ENCODE results near the gene CBX5.
"Not testable (repeated sequence)": the region's sequence is repeated elsewhere in the genome, so short reads cannot be mapped to it uniquely, and the experiment has no call there.

The CBX5 gene

DNA sequence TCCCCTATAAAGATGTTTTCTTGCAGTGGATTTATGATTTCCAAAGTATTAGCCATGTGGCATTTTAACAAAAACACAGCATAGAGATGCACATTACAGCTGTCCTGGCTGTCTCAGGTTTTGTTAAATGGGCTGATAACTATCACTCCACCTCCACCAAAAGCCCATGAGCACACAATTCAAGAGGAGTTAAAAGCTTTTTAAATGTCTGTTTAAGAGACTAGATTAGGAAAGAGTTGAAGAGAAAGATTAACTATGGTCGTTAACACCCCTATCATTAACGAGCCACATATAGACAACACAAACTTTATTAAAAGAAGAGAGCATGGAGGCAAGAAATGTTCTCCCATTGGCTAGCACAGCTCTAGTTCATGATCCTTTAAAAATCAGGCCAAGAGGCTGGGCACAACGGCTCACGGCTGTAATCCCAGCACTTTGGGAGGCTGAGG lies 14.5 kb downstream of the CBX5 start:
- DNase-seq (ENCODE audit: low read depth in 2 of 2) = no peak

DNA sequence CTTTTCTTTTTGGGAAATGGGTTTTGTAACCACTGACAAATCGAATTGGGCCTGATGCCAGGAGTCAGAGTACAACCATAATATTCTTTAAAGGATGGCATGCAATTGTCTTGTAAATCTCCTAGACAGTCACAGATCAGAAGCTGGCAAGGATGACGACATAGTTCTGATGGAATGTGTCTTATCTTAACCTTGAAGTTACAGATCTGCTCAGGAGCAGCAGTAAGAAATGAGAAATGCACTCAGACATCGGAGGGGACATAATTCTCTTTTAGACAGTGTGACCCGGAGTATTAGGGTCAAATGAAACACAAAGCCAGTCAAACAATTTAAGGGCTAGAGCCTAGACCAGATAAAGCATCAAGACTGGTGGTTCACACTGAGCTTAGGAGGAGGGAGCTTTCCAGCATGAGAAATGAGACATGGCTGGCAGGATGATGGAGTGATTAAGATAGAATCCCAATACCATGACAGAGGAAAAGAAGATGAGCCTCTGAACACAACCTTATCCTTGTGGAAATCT lies 17.5 kb downstream of the CBX5 start:
- no peak for DNase-seq (ENCODE audit: low read depth in 2 of 2)

DNA sequence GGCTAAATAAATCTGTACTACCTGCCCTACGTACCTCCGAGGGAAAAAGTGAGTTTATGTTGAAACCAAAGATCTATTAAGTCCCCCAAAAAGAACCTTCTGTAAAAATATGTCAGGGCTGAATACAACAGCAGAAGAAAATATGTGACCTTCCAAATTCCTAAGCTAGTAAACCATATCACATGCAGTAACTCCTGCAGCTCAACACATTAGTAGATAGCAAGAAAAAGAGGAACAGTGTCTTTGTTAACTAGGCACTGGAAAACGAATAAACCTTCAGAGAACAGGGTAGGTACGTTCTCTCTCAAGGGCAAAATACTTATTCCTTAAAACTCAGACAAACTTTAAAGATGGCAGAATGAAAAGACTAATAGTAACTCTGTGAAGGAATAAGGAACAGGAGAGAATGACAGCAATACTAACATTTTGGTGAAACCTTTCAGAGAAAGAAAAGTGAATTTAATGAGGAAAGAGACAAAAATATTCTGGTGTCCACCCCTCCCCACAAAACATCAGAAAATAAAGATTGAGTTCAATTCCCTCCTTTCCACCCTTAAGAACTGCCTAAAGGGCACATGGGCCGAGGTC lies 18.0 kb downstream of the CBX5 start:
- no peak for DNase-seq (ENCODE audit: low read depth in 2 of 2)

DNA sequence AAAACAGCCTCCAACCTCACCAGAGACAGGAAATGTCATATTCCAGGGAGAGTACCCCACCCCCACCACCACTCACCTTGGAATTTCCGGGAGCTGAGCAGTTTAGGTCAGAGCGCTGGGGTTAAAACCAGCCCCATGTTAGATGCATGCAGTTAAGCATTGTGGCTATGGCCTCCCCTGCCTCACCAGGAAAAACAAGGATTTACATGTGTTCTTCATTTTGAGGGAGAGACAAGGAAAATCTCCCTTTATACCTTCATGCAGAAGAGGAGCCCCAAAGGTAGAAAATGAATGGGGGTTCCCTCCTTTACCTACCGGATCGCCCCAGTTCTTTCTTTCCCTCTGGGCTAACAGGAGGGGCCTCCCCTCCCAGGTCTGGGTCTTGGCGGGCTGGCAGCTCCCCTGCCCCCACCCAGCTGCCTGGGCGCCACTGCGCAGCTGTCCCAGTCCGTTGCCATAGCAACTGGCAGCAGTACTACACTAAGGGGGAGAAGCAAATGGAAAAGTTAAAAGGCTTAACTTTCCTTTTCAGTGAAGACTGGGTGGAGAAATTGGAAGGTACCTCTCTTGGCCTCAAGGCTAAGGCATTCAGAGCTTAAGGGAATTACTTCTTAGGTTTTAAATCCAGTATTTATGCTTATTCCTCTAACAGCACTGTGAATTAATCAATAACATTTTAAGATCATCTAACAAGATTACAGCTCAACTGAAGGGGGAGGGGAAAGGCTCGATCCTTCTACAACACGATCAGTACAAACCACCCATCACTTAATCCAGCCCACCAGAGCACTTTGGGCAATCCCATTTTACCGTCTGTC lies 20.5 kb downstream of the CBX5 start:
- peak; percentile 30 to 55 for DNase-seq (ENCODE audit: low read depth in 2 of 2)

DNA sequence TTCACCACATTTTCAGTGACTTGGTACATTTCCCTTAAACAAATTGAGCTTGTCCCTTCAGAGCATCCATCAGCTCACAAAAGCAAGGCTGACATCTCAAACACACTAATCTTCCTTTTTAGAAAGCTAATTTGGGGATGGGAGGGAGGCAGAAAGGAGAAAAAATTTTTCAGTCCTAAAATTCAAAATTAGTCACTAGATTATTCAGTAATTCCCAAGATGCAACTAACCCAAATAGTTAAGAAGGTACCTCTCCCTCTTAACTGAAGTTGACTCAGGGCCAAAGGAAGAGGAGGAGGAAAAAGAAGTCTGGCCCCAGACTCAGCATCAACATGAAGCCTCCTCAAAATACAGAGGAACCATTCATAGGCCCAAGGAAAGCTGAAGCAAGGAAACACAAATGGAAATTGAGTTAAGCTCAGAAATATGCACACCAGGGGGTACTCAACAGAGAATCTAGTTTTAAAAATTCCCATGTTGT lies 21.7 kb downstream of the CBX5 start:
- DNase-seq (ENCODE audit: low read depth in 2 of 2) = no peak

DNA sequence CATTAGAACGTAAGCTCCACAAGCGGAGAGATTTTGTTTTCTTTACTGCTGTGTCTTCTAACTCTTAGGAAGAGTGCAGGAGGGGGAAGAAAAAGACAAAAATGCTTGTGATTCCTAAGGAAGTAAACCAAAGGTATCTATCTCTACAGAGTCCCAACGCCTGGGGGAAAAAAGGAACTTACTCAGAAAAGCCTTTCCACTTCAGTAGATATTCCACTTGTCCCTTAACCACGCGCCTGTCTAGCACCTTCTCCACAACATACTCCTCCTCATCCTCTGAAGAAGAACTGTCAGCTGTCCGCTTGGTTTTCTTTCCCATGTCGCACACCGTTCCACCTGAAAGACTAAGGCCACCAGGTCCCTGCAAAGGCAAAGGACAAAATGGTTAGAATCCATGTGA lies 22.6 kb downstream of the CBX5 start:
- DNase-seq (ENCODE audit: low read depth in 2 of 2) = no peak

DNA sequence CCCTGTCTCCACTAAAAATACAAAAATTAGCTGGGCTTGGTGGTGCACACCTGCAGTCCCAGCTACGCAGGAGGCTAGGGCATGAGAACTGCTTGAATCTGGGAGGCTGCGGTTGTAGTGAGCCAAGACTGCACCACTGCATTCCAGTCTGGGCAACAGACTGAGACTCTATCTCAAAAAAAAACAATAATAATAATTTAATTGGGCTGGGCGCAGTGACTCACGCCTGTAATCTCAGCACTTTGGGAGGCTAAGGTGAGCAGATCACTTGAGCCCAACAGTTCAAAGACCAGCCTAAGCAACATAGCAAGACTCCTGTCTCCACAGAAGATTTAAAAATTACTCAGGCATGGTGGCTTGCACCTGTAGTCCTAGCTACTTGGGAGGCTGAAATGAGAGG lies 26.7 kb downstream of the CBX5 start:
- no peak for DNase-seq (ENCODE audit: low read depth in 2 of 2)

DNA sequence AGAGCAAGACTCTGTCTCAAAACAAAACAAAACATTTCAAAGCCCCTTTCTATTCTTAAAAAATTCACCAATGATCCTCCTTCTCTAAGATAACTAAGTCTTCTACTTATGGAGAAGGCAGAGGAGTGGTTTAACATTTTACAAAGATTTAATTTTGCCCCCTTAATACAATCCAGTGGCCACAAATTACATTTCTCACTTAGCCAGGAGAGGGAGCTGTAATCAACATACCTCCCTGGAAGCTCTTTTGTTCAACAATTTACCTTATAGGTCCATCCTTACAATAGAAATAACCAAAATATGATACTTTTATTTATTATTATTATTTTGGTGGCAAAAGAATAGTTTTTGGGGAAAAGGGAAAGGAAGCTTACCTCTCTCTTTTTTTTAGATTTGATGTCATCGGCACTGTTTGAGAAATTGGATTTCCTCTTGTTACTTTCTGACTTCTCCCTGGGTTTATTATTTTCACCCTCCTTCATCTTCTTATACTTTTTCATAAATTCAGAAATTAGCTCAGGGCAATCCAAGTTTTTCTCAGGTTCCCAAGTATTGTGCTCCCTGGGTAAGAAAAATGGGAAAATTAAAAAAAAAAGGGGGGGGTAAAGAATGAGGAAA lies 28.1 kb downstream of the CBX5 start:
- DNase-seq (ENCODE audit: low read depth in 2 of 2) = no peak

DNA sequence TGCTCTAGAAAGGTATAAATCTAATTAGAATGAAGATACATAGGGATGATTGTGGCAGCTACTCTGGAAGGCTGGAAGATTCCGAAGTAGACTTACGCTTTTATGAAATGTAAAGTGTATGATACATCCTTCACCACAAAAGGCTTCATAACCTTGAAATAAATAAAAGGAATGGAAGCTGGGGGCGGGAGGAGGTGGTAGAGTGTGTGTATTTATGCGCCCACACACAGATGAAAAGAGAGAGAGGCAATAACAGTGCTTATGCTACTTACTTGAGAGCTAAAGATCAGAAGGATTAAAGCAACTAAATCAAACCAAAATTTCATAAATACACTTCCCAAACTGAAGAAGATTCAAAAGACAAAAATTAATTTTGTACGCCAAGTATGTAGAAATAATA lies 30.4 kb downstream of the CBX5 start:
- DNase-seq (ENCODE audit: low read depth in 2 of 2) = no peak

DNA sequence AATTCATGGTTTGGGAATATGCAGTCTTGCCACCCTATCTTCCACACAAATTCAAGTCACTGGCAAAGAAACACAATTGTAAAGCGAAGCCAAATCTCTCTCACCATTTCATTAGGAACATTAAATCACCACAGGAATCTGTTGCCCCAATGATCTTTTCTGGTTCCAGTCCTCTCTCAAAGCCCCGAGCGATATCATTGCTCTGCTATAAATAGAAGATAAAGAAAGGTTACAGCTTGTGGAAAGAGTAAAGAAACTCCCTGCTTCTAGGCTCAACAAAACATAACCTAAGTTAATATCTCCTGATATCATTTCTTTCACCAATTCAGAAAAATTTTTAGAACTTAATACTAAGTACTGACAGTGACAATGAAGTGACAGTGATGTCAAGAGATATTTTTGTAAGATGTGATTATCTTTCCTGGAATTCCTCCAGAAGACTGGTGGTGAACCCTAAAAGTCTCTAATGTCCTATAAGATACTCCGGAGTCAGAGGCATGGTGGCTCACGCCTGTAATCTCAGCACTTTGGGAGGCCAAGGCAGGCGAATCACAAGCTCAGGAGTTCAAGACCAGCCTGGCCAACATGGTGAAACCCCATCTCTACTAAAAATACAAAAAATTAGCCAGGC lies 33.8 kb downstream of the CBX5 start:
- DNase-seq (ENCODE audit: low read depth in 2 of 2) = no peak

DNA sequence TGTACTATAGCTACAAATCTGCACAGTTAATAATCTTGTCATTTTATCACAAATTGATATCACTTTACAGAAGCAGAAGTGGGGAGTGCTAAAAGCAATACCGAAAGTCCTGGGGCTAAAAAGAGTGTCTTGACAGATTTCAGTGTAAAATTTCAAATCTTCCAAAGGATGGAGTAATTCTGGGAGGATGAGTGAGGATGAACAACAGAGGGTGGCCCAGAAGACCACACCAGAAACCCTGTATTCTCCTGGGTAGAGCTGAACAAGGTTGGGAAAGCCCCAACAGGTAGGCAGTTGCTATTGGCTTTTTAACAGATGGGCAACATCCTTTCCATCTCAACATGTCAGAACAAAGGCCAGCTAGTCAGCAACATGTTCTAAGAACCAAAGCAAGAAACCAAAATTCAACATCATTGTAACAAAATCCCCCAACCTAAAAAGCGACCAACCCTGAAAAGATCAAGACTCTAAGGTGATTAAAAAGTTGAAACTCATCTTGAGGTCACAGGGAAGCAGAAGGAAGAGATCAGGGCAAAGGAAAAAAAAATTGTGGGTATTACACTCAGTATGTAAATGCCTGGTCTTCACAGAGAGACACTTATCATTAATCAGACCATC lies 38.8 kb downstream of the CBX5 start:
- no peak for DNase-seq (ENCODE audit: low read depth in 2 of 2)

DNA sequence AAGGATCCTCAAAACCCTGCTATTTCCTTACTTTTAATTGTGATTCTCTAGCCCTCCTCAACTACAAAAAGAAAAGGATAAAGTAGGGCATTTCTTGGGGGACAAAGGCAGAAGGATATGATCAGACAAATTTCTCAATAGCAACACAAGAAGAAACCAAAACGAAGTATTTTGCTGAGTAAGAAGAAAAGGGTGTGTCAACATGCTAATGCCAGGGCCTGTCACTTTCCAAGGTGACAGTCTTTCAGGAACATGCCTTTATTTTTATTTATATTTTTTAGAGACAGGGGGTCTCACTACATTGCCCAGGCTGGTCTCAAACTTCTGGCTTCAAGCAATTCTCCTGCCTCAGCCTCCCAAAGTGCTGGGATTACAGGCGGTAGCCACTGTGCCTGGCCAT lies 39.8 kb downstream of the CBX5 start:
- DNase-seq (ENCODE audit: low read depth in 2 of 2) = no peak

DNA sequence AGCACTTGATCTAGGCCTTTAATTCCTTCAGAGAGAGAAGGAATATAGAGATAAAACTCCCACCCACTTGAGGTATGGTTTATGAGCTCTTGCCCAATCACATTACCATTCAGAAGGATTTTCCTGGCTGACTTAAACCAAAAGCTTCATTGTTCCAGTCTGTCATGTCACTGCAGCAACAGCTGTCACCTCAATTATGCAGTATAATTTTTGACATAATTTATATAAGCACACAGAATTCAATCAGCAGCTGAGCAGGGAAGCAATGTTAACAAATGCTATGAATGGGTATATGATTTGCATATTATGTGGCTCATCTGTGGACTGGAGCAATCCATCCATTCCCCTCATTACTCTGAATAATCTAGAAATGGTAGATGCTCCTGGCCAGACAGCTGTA lies 40.3 kb downstream of the CBX5 start:
- DNase-seq (ENCODE audit: low read depth in 2 of 2) = no peak

DNA sequence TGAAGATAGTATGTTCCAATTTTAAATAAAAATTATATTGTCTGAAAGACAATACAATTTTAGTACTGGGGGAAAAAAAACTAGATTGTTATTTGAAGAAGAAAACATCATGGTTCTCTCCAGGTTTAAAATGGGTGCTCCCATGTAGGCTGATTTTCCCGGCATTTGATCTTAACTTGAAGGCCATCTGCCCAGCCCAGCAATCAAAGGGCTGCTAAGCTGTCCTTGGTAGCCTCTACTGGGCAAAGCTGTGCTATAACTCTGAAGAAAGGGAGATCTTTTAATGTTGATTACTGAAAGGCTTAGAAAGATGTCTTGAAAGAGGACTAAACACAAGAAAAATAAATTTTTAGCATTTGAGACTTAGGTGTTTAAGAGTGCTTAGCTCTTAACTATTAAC lies 41.4 kb downstream of the CBX5 start:
- no peak for DNase-seq (ENCODE audit: low read depth in 2 of 2)

DNA sequence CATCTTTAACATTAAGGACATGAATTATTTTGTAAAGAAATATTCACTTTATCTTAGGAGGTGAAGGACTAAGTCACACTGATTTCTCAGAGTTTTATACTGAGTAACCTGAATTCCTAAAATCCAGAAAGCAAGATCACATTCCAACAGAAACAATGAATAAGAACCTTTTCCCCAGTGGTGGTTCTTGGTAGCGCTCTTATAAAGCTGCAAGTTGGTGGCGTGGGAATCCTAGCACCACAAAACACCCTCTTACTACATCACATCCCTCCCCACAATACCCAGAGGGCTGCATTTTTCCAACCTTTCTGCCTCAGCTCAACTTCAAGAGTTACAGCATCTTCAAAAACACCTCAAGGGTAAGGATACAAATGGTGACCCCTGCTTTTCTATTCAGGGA lies 47.1 kb downstream of the CBX5 start:
- DNase-seq (ENCODE audit: low read depth in 2 of 2) = no peak

DNA sequence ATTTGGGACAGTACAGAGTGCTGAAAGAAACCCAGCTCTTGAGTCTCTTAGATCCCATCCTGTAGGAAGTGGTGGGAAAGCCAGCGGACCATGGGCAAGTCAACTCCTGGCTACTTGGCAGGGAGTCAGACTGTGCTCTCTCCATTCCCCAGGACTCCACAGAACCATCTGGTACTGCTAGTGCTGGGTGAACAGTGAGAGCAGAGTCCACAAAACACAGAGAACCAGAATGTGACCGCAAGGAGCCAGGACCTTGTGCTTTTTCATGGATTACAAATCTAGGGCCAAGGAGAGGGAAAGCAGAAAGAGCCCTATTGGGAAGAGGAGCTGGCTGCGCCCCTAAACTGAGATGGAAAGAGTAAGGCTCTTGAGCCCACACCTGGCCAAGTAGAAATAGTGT lies 48.7 kb downstream of the CBX5 start:
- not testable (repeated sequence) for DNase-seq (ENCODE audit: low read depth in 2 of 2)

DNA sequence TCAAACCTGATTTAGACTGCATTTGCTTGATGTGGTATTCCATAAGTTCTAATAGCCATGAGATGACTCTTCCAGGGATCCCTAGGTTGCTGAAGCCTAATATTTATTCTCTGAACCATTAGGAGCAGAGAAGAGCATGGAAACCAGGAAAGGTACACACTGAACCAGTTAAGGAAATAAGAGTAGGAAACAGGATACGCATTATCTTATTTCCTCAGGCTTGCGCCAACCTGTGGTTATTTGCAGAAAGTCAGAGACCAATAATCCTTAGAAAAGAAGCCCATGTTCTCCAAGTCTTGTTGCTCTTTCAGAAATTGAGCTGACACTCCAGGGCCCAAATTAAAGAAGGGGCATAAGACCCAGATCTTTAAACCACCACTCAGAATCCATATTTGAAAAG lies 49.4 kb downstream of the CBX5 start:
- DNase-seq (ENCODE audit: low read depth in 2 of 2) = no peak

DNA sequence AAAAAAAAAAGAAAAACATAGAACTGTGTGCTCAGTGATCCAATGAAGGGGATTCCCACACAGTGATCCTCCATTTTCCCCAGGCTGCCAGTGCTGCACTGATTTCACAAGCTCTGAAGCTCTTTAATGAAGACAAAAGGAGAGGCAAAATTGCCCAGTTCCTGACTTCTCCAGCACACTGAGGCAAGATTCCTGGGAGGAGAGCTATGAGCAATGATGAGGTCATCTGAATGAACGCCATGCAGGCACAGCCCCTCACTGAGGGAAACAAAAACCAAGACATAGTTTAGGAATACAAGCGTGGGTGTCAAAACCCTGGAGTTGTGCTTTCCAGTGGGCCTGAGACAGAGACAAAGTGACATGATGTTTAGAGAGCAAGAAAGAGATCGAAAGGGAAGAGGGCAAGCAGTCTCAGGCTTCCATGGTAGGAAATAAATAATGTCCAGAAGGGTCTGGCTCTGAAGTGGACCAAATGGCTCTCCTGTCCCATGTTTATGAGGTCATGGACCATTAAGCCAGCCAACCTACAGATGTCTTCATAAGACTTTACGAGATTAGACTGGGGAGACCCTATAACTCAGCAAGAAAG lies 50.2 kb downstream of the CBX5 start:
- no peak for DNase-seq (ENCODE audit: low read depth in 2 of 2)

DNA sequence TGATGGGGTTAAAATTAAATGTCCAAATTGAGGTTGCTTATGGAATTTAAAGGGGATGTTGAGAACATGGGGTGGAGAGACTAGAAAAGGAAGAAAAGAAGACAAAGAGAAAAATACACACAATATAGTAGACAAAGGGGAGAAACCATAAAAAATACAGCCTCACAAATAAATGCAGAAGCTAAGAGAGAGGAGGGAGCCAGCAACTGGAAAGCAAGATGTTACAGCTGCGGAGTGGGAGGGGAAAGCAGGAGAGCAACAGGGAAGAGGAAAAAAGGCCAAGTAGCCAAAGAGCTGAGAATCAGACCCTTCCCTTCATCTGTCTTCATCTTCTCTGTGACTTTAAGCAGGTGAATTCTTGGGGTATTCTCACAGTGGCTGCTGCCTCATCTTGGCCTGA lies 51.5 kb downstream of the CBX5 start:
- DNase-seq (ENCODE audit: low read depth in 2 of 2) = no peak

DNA sequence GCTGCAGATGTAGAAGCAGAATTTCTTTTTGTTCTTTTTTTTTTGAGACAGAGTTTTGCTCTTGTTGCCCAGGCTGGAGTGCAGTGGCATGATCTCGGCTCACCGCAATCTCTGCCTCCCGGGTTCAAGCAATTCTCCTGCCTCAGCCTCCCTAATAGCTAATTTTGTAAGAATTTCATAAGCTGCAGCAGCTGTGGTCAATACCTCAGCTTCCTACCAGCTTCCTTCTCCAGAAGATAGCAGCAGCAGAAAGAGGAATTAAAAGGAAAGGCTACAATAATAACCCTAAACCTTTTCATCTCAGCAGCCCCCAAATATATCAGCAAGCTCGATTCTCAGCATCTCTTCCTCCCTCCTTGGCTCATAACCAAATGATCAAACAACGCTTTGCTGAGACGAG lies 52.0 kb downstream of the CBX5 start:
- DNase-seq (ENCODE audit: low read depth in 2 of 2) = not testable (repeated sequence)

DNA sequence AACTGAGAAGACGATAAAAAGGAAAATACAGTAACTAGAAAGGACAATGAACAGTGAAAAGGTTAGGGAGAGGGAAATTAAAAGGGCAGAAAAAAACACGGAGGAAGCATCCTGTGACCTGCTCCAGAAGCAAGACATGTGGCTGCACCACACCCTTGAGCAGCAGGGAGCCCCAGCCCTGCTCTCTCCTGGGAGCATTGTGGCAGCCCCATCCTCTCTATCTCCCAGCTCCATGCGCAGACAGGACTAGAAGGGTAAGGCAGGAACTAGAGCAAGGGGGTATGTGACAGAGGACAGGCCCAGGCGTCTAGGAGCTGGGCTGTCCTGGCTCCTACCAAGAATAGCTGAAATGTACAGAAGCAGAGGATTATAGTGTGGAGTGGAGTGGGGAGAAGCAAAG lies 52.5 kb downstream of the CBX5 start:
- DNase-seq (ENCODE audit: low read depth in 2 of 2) = no peak

DNA sequence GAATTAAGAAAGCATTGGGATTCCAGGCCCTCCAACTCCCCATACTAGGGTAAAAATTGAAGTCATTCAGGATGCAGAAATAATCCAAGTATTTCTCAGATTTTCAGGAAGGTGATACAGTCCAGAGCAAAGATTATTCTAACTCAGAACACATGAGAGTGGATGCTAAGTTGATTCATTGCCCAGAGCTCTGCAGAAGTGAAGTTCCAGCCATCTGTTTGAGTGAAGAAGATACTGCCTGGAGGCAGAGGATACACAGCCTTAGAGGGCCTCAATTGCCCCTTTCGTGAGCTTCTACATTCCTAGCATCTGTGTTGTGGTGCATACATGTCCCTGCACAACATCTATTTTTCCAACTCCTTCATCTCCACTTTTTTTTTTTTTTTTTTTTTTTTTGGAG lies 54.3 kb downstream of the CBX5 start:
- DNase-seq (ENCODE audit: low read depth in 2 of 2) = no peak

All from stimulated activated CD8-positive, alpha-beta memory T cell treated with anti-CD3 and anti-CD28 coated beads, Interleukin-15, amount 100 ng/mL, for 48 hours (primary cell).